Cerebellar cortex (tissue), 1 donor: ENCODE data around the gene INHBE.
"Not testable (repeated sequence)": the region's sequence is repeated elsewhere in the genome, so short reads cannot be mapped to it uniquely, and the experiment has no call there.

Source experiments
- DNase-seq: peaks from one replicate; pipeline ENCODE4 v3.0.0-alpha.2; 2015; ENCODE audit warnings: low spot score

Gene INHBE

DNA sequence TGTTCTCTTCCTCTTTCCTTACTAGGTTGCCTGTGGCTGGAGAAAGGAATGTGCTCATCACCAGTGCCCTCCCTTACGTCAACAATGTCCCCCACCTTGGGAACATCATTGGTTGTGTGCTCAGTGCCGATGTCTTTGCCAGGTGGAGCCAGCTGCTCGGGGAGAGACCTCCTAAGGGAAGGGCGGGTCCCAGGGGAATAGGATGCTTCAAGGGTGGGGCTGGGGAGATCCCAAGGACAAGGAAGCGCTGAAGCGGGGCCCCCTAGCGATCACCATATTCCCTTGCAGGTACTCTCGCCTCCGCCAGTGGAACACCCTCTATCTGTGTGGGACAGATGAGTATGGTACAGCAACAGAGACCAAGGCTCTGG is 43.0 kb downstream of the INHBE start:
- no peak for DNase-seq

DNA sequence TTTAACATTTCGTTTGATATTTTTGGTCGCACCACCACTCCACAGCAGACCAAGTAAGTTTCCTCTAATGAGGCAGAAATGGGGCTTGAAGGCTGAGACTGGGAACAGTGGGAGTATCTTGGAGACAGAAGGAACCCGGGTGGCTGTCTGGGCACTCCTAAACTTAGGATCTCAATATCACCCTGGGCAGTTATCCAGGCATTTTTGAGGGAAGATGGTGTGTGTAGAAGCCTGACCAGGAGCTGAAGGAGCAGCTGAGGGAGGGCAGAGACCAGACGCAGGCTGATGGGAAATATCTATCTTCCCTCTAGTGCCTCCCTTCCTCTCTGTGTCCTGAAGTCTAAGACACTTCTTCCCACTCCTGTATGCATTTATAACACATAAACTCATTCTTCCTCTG is 43.5 kb downstream of the INHBE start:
- no peak for DNase-seq

DNA sequence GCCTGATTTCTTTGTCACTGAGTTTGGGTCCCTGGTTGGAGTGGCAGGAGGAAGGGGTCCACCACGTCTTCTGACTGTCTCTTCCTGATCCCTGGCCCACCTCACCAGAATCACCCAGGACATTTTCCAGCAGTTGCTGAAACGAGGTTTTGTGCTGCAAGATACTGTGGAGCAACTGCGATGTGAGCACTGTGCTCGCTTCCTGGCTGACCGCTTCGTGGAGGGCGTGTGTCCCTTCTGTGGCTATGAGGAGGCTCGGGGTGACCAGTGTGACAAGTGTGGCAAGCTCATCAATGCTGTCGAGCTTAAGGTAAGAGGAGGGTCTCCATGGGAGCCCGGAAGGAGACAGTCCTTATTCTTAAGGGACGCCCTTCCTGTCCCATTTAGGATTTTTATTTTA is 45.1 kb downstream of the INHBE start:
- no peak for DNase-seq

DNA sequence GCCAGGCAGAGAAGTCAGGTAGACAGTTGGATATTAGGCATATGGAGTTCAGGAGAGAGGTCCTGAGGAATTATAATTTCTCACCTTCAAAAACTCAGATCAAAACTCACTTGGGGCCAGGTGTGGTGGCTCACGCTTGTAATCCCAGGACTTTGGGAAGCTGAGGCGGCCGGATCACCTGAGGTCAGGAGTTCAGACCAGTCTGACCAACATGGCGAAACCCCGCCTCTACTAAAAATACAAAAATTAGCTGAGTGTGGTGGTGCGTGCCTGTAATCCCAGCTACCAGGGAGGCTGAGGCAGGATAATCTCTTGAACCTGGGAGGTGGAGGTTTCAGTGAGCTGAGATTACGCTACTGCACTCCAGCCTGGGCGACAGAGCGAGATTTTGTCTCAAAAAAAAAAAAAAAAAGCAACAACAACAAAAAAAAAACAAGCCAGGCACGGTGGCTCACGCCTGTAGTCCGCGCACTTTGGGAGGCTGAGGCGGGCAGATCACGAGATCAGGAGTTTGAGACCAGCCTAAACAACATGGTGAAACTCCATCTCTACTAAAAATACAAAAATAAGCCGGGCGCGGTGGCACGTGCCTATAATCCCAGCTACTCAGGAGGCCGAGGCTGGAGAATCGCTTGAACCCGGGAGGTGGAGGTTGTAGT is 47.3 kb downstream of the INHBE start:
- not testable (repeated sequence) for DNase-seq

DNA sequence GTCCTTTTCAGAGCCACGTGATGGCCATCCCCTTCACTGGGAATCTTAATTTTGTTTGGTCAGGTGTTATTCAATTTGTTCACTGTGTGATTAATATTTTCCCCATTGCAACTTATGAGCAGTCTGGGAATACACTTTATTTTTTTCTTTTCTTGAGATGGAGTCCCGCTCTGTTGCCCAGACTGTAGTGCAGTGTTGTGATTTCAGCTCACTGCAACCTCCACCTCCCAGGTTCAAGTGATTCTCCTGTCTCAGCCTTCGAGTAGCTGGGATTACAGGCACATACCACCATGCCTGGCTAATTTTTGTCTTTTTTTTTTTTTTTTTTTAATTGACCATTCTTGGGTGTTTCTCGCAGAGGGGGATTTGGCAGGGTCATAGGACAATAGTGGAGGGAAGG is 51.4 kb downstream of the INHBE start:
- not testable (repeated sequence) for DNase-seq
